GM21825 (cell line): ENCODE measurements around the gene SH3RF2.
"Not testable (repeated sequence)": the region's sequence is repeated elsewhere in the genome, so short reads cannot be mapped to it uniquely, and the experiment has no call there.

Source experiments
- ATAC-seq: cut with Tn5 transposase; IDR thresholded peaks from one replicate; pipeline ENCODE4 v1.9.1; 2021; ENCODE audit warnings: mild to moderate bottlenecking, moderate library complexity; ENCODE audit not compliant: unreplicated experiment

Gene SH3RF2

GRCh38 chr5:145936401-145937131 is at the start of gene SH3RF2:
Gene SH3RF2 (plus strand): TSS chr5:145936578. CDS start chr5:145937929, 1,351 bp downstream.
- no peak for ATAC-seq

- ATAC-seq = no peak
Observed at GRCh38 chr5:145887217-145887616, 49.2 kb upstream of the SH3RF2 start.

GRCh38 chr5:145887976-145888574 is 48.3 kb upstream of the SH3RF2 start:
- no peak for ATAC-seq

- ATAC-seq = no peak
Observed at GRCh38 chr5:145889611-145890010, 46.8 kb upstream of the SH3RF2 start.

- not testable (repeated sequence) for ATAC-seq
Observed at GRCh38 chr5:145891378-145891777, 45.0 kb upstream of the SH3RF2 start.

- no peak for ATAC-seq
Observed at GRCh38 chr5:145898171-145898570, 38.2 kb upstream of the SH3RF2 start.

- no peak for ATAC-seq
Observed at GRCh38 chr5:145902421-145902820, 34.0 kb upstream of the SH3RF2 start.

- no peak for ATAC-seq
Observed at GRCh38 chr5:145903113-145903512, 33.3 kb upstream of the SH3RF2 start.

GRCh38 chr5:145903867-145904266 is 32.5 kb upstream of the SH3RF2 start:
- no peak for ATAC-seq

- ATAC-seq = no peak
Observed at GRCh38 chr5:145904743-145905142, 31.6 kb upstream of the SH3RF2 start.

GRCh38 chr5:145906401-145906800 is 30.0 kb upstream of the SH3RF2 start:
- ATAC-seq = no peak

GRCh38 chr5:145908206-145908960 is 28.0 kb upstream of the SH3RF2 start:
- no peak for ATAC-seq

- no peak for ATAC-seq
Observed at GRCh38 chr5:145911164-145911563, 25.2 kb upstream of the SH3RF2 start.

GRCh38 chr5:145912019-145912418 is 24.4 kb upstream of the SH3RF2 start:
- ATAC-seq = no peak

- ATAC-seq = no peak
Observed at GRCh38 chr5:145912594-145912993, 23.8 kb upstream of the SH3RF2 start.

GRCh38 chr5:145913701-145914100 is 22.7 kb upstream of the SH3RF2 start:
- ATAC-seq = no peak

GRCh38 chr5:145915970-145916638 is 20.3 kb upstream of the SH3RF2 start:
- no peak for ATAC-seq

GRCh38 chr5:145917288-145917687 is 19.1 kb upstream of the SH3RF2 start:
- ATAC-seq = no peak

- no peak for ATAC-seq
Observed at GRCh38 chr5:145918397-145918796, 18.0 kb upstream of the SH3RF2 start.

- no peak for ATAC-seq
Observed at GRCh38 chr5:145919413-145919812, 17.0 kb upstream of the SH3RF2 start.

GRCh38 chr5:145920542-145921210 is 15.7 kb upstream of the SH3RF2 start:
- ATAC-seq = no peak
